GM12874 (cell line): Measurements from ENCODE around the gene RAB43.

Source experiments
- CTCF ChIP-seq: IDR thresholded peaks from 2 replicates; pipeline ENCODE4 v1.5.1; 2011; ENCODE audit warnings: low read depth, mild to moderate bottlenecking, control low read depth, low read length, moderate library complexity; ENCODE audit not compliant: insufficient read depth

The RAB43 gene

GRCh38 chr3:129121792-129122411 lies at the start of gene RAB43:
Gene RAB43, minus strand, starts transcription at chr3:129121804. Its CDS starts 315 bp downstream, at chr3:129121489.
- no peak for TF ChIP-seq CTCF

- TF ChIP-seq CTCF, result no peak
These were observed 45.2 kb upstream of the RAB43 start for GRCh38 chr3:129166579-129167332.

GRCh38 chr3:129164500-129164899 lies 42.9 kb upstream of the RAB43 start:
- TF ChIP-seq CTCF, result no peak

- TF ChIP-seq CTCF, result 0 out of 2 replicates have a peak, but pooled peaks have one; percentile 21
These were observed 41.4 kb upstream of the RAB43 start for GRCh38 chr3:129162729-129163579.

GRCh38 chr3:129161860-129162271 lies 40.3 kb upstream of the RAB43 start:
- TF ChIP-seq CTCF, result no peak

GRCh38 chr3:129160891-129161859 lies 39.6 kb upstream of the RAB43 start, which contains the start of gene ISY1:
Gene ISY1, minus strand, starts transcription at chr3:129161063. Its CDS starts 88 bp downstream, at chr3:129160975.
- TF ChIP-seq CTCF, result peak; percentile 82
